Hepatocyte (in vitro differentiated cells): ENCODE results near the gene GTF2E1. TPM values are rescaled to one million over a fixed set of nuclear protein-coding genes. Genes with fewer than 3 reads are reported as not detected.

Experiments
- DNase-seq: peaks from one replicate; pipeline ENCODE4 v3.0.0-alpha.2; 2016; ENCODE audit warnings: low spot score
- H2AFZ ChIP-seq: fragments of 200-600 bp; sonication (generic); 2 replicates; pipeline ENCODE4 v1.6.0; 2016; ENCODE audit warnings: antibody characterized with exemption, mild to moderate bottlenecking
- H3K27ac ChIP-seq: fragments of 200-600 bp; sonication (generic); 2 replicates; pipeline ENCODE4 v1.5.1; 2016; ENCODE audit warnings: mild to moderate bottlenecking
- H3K27me3 ChIP-seq: fragments of 200-600 bp; sonication (generic); 2 replicates; pipeline ENCODE4 v1.6.1; 2016
- H3K36me3 ChIP-seq: fragments of 200-600 bp; sonication (generic); replicated peaks from 2 replicates; pipeline ENCODE4 v1.5.1; 2016; ENCODE audit warnings: low read depth; ENCODE audit not compliant: insufficient read depth
- H3K4me1 ChIP-seq: fragments of 200-600 bp; sonication (generic); 2 replicates; pipeline ENCODE4 v1.5.1; 2016; ENCODE audit warnings: mild to moderate bottlenecking, moderate library complexity; ENCODE audit not compliant: insufficient read depth
- H3K4me2 ChIP-seq: fragments of 200-600 bp; sonication (generic); 2 replicates; pipeline ENCODE4 v1.6.0; 2016
- H3K4me3 ChIP-seq: fragments of 200-600 bp; sonication (generic); 2 replicates; pipeline ENCODE4 v1.5.1; 2016; ENCODE audit warnings: mild to moderate bottlenecking
- H3K79me2 ChIP-seq: fragments of 200-600 bp; sonication (generic); 2 replicates; pipeline ENCODE4 v1.6.0; 2017; ENCODE audit warnings: mild to moderate bottlenecking
- H3K9me2 ChIP-seq: fragments of 200-600 bp; sonication (generic); replicated peaks from 2 replicates; pipeline ENCODE4 v1.6.0; 2017; ENCODE audit warnings: mild to moderate bottlenecking; ENCODE audit not compliant: insufficient read depth
- H3K9me3 ChIP-seq: fragments of 200-600 bp; sonication (generic); 2 replicates; pipeline ENCODE4 v1.5.1; 2016; ENCODE audit warnings: low read depth, mild to moderate bottlenecking
- H4K20me1 ChIP-seq: fragments of 200-600 bp; sonication (generic); 2 replicates; pipeline ENCODE4 v1.6.0; 2016; ENCODE audit warnings: mild to moderate bottlenecking; ENCODE audit not compliant: insufficient read depth, poor library complexity, severe bottlenecking
- EZH2 ChIP-seq: fragments of 200-600 bp; sonication (generic); IDR thresholded peaks from 2 replicates; pipeline ENCODE4 v1.6.1; 2016; ENCODE audit warnings: antibody characterized with exemption, mild to moderate bottlenecking, borderline replicate concordance
- EZH2phosphoT487 ChIP-seq: fragments of 200-600 bp; sonication (generic); IDR thresholded peaks from one replicate; pipeline ENCODE4 v1.6.1; 2018; ENCODE audit warnings: antibody characterized with exemption, mild to moderate bottlenecking, low read depth, moderate library complexity; ENCODE audit not compliant: unreplicated experiment, severe bottlenecking
- WGBS: methylation state at CpG from one replicate; pipeline ENCODE4 v1.1.6; 2016; ENCODE audit warnings: low lambda C conversion rate; ENCODE audit errors: missing lambda C conversion rate; 5-methylcytosine and 5-hydroxymethylcytosine counted together
- polyA plus RNA-seq: library from polyadenylated mRNA; unstranded; fragments of >200 nt; fragmentation: Nextera tagmentation; extraction: Ambion mirVana; gene quantifications from 2 replicates; pipeline ENCODE4 v1.2.1, GENCODE V29; 2016
- total RNA-seq: library from RNA; depleted of rRNA; stranded (reverse); fragments of >200 nt; gene quantifications from 2 replicates; pipeline ENCODE4 v1.2.3, GENCODE V29; 2014
- TF ChIP-seq, protein P1 (sequence below): fragments of 200-600 bp; sonication (generic); IDR thresholded peaks from 2 replicates; pipeline ENCODE4 v1.5.1; 2016; ENCODE audit warnings: antibody characterized with exemption, mild to moderate bottlenecking; ENCODE audit not compliant: poor library complexity

The GTF2E1 gene
- total and polyA plus RNA-seq, 2 experiments from 2014 or later: 7.5 to 9.2 TPM

DNA sequence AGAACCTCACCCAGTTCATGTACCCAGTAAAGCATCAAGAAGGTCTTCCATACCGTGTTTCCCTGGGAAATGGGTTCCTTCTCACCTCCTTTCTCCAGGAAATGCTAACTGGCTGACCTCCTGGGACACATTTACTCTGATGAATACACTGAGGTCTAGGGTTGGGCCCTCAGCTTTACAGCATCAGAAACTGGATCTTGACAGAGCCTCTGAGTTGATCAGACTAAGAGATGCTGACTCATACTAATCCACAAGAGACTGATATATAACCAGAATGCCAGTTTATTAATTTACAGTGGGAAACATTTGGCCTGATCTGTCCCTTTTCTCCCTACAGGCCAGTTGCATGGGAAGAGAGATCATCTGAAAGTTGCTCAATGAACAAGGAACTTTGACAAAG, 55.8 kb downstream of the GTF2E1 start:
- Histone ChIP-seq H3K36me3 (no peaks in the 10 kb centered on the region), H3K79me2 (no peaks in the 10 kb centered on the region), H3K4me3 (no peak overlapping the region), H3K27me3 (no peaks in the 10 kb centered on the region), H4K20me1 (no peaks in the 10 kb centered on the region), H3K4me1 (no peaks in the 10 kb centered on the region), H3K9me2 (no peaks in the 10 kb centered on the region), H3K27ac (peak overlapping the region; percentile 13), H3K4me2 (no peak overlapping the region), H3K9me3 (no peaks in the 10 kb centered on the region), H2AFZ (no peak overlapping the region)
- 82% methylated on average over 1 of the region's 1 CpG for WGBS
- TF ChIP-seq EZH2phosphoT487 (no peak), EZH2 (no peak)
- TF ChIP-seq, protein P1, sequence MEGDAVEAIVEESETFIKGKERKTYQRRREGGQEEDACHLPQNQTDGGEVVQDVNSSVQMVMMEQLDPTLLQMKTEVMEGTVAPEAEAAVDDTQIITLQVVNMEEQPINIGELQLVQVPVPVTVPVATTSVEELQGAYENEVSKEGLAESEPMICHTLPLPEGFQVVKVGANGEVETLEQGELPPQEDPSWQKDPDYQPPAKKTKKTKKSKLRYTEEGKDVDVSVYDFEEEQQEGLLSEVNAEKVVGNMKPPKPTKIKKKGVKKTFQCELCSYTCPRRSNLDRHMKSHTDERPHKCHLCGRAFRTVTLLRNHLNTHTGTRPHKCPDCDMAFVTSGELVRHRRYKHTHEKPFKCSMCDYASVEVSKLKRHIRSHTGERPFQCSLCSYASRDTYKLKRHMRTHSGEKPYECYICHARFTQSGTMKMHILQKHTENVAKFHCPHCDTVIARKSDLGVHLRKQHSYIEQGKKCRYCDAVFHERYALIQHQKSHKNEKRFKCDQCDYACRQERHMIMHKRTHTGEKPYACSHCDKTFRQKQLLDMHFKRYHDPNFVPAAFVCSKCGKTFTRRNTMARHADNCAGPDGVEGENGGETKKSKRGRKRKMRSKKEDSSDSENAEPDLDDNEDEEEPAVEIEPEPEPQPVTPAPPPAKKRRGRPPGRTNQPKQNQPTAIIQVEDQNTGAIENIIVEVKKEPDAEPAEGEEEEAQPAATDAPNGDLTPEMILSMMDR: no peak
- no peak for DNase-seq

DNA sequence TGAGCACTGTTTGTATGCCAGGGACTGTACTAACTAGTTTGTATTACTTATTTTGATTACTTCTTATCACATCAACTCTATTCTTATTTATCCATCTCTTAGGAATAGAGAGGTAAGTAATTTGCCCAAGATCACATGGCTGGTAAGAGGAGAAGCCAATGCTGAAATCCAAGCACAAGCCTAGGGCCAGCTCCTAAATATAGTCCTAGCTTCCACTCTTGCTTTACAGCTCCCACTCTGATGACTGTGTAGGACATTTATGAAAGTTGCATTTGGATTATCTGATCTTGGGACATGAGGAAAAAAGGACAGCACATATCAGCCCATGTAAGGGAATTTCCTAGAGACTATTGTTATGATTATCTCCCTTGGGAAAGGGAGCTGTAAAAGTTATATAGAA, 58.1 kb downstream of the GTF2E1 start:
- Histone ChIP-seq H4K20me1 (no peaks in the 10 kb centered on the region), H3K36me3 (no peaks in the 10 kb centered on the region), H3K9me2 (no peaks in the 10 kb centered on the region), H2AFZ (no peak overlapping the region), H3K27ac (no peak overlapping the region), H3K9me3 (no peaks in the 10 kb centered on the region), H3K79me2 (no peaks in the 10 kb centered on the region), H3K27me3 (no peaks in the 10 kb centered on the region), H3K4me3 (no peak overlapping the region), H3K4me2 (no peak overlapping the region), H3K4me1 (no peaks in the 10 kb centered on the region)
- DNase-seq: no peak
- TF ChIP-seq EZH2 (no peak), EZH2phosphoT487 (no peak)
- TF ChIP-seq, protein P1: no peak

DNA sequence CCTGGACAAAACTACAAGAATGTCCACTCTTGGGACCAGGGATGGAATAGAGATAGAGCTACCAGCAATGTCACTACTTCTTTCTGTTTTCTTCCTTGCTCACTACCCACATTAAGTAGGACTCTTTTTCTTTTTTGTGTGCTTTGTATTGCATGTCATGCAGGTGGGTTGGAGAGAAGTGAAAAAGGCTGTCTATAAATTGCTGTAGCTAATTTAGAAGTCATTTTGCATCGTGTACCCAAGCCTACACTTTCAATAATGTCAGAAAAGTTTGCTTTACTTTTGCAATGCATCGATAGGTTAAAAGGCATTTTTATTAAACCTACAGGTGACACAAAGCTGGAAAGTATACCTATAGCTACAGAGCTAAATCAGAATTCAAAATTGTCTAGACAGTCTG, 58.9 kb downstream of the GTF2E1 start:
- H3K79me2 ChIP-seq: no peaks in the 10 kb centered on the region
- no peaks in the 10 kb centered on the region for H3K9me3 ChIP-seq
- H3K27ac ChIP-seq: no peak overlapping the region
- no peak overlapping the region for H2AFZ ChIP-seq
- TF ChIP-seq EZH2phosphoT487: no peak
- no peak for TF ChIP-seq EZH2
- TF ChIP-seq, protein P1: no peak
- H3K4me2 ChIP-seq: no peak overlapping the region
- no peaks in the 10 kb centered on the region for H3K36me3 ChIP-seq
- no peaks in the 10 kb centered on the region for H4K20me1 ChIP-seq
- H3K4me1 ChIP-seq: no peaks in the 10 kb centered on the region
- no peak for DNase-seq
- WGBS: 90% methylated on average over 2 of the region's 2 CpGs
- no peak overlapping the region for H3K4me3 ChIP-seq
- no peaks in the 10 kb centered on the region for H3K27me3 ChIP-seq
- H3K9me2 ChIP-seq: no peaks in the 10 kb centered on the region

DNA sequence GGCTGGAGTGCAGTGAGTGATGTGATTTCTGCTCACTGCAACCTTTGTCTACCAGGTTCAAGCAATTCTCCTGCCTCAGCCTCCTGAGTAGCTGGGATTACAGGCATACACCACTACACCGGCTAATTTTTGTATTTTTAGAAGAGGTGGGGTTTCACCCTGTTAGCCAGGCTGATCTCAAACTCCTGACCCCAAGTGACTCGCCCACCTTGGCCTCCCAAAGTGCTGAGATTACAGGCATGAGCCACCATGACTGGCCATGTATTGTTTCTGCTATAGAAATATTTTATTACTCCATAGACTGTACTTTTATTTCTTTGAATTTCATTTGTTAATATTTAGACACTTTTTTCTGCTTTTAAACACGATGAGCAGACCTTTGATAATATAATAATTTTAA, 60.4 kb downstream of the GTF2E1 start:
- Histone ChIP-seq H3K79me2 (no peaks in the 10 kb centered on the region), H3K9me2 (no peaks in the 10 kb centered on the region), H3K36me3 (no peaks in the 10 kb centered on the region), H3K4me1 (no peaks in the 10 kb centered on the region), H2AFZ (no peak overlapping the region), H3K4me3 (no peak overlapping the region), H3K27ac (no peak overlapping the region), H3K9me3 (no peaks in the 10 kb centered on the region), H3K27me3 (no peaks in the 10 kb centered on the region), H4K20me1 (no peaks in the 10 kb centered on the region), H3K4me2 (no peak overlapping the region)
- DNase-seq: no peak
- WGBS: 58% methylated on average over 3 of the region's 3 CpGs
- TF ChIP-seq, protein P1: no peak
- TF ChIP-seq EZH2 (no peak), EZH2phosphoT487 (no peak)
